ENCODE results near the gene PDE3A.
"Not testable (repeated sequence)": the region's sequence is repeated elsewhere in the genome, so short reads cannot be mapped to it uniquely, and the experiment has no call there.

Gene PDE3A

DNA sequence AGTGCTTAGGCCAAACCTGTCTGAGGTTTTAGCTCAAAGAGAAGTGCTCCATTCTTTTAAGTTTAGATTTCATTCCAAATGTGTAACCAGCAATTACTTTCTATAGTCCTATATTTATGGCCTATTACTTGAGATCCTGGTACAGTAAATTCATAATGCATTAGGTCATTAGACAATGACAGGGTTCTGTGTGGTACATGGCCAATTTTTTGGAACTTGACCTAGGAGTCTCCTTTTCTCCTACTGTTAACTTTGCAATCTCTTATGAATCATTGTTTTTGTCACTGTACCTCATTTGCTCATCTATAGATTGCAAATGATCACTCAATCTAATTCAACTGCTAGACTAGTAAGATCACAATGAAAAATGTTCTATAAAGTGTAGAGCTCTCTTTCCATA is 136.7 kb downstream of the PDE3A start:
- no peak for DNase-seq

DNA sequence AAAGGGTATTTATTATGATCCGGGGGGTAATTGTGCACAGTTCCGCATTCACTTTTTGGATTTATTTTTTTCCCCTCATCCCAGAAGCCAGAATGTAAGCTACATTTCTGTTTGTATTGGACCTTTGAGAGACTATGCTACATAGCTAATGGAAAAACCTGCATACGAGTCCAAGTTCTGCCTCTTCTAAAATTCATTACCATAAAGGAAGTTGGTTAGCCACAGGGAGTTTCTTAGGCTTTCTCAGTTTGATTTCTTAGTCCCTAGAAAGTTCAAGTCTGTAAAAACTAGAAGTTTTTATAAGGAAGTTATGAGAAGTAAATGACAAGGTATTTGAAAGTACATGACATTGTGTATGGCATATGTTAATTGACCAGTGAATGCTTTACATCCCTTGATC is 138.7 kb downstream of the PDE3A start:
- no peak for DNase-seq

DNA sequence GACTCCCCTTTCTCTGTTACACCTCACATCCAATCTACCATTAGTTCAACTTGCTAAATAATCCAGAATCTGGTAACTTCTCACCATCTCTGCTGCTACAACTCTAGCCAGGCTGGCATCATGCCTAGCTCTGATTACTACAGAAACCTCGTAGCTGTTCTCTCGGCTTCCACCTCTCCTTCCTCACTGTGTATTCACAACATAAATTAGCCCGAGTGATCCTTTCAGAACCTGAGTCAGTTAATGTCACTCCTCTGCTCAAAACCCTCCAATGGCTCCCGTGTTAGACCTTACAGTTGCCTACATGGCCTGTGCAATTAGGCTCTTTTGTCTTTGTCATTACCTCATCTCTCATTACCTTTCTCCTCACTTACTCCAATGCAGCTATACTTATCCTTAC is 139.4 kb downstream of the PDE3A start:
- DNase-seq: no peak

DNA sequence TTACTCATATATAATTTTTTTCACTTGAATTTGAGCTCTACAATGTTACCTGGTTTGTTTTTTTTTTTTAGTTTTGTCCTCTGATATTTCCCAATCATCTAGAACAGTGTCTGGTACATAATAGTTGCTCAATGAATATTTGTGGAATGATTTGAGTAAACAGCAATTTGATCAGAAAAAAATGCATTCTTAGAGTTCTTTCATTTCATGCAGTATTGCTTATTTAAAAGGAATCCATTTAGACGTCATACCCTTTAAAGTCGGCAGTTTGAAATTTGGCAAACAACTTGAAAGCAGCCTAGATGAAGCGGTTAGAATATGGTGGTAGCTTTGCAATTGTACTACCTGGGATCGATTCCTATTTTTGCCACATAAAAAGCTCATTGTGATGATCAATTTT is 140.0 kb downstream of the PDE3A start:
- no peak for DNase-seq

DNA sequence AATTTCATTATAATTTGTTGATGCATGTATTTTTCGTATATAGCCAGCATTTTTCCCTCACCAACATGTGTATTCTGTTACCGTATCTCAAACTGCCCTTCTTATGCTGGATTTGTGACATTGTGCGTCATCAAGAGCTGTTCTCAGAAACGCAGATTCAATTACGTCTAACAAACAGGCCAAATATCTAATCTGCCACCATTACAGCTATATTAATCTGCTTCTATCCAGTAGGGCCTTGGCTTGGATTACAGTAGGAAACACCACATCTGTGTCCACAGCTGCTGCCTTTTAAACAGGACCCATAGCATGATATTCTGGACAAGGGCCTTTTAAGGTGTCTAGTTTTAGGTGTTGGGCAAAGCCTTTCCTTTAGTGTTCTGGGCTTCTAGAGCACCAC is 140.6 kb downstream of the PDE3A start:
- DNase-seq: no peak

DNA sequence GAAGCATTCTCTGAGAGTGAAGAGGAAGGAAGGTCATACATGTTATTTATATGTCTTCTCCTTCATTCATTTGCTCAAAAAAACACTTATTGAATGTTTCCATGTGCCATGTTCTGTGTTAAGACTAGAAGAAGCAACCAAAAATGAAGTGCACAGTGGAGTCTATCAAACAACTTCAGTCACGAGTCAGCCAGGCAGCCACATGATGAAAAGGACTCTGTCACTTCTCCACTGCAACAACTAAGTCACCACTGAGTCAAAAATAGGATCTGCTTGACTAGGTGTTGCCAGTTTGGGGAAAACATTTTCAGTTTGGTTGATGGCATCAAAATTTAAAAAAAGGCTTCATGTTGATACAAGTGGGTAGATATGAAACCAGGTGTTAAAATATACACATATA is 142.5 kb downstream of the PDE3A start:
- no peak for DNase-seq

DNA sequence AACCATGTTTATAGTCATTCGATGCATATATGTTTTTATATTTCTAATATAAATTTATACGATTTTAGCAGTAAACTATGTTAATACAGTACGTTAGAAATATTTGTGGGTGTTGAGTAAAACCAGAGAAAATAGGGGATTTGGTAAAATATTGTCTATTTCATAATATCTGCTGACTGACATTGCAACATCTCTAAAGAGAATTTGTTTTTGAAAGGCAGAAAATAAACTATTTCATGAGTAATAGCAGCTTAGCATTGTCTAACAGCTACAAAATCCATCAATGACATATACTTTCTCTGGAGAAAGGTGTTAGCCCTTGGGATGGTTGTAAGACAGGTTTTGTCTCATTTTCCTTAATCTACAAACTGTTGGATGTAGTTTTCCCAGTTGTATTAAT is 144.9 kb downstream of the PDE3A start:
- no peak for DNase-seq

DNA sequence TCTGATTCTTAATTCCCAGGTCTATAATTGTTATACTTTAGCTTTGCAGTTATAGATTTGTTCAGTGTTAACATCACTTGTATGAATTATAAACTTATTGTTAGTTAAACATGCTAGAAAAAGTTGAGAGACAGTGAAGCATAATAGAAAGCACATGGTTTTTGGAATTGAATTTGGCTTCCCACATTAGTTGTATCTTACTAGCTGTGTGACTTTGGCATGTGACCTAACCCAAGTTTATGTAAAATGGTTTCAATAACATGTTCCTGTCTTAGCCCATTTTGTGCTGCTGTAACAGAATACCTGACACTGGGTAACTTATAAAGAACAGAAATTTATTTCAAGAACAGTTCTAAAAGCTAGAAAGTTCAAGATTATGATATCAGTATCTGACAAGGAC is 146.3 kb downstream of the PDE3A start:
- DNase-seq: no peak

- DNase-seq: no peak
Observed at GRCh38 chr12:20520532-20520931, 152.2 kb downstream of the PDE3A start.

- DNase-seq: no peak
Observed at GRCh38 chr12:20523658-20524057, 155.3 kb downstream of the PDE3A start.

GRCh38 chr12:20524113-20524512 is 155.8 kb downstream of the PDE3A start:
- DNase-seq: no peak

DNA sequence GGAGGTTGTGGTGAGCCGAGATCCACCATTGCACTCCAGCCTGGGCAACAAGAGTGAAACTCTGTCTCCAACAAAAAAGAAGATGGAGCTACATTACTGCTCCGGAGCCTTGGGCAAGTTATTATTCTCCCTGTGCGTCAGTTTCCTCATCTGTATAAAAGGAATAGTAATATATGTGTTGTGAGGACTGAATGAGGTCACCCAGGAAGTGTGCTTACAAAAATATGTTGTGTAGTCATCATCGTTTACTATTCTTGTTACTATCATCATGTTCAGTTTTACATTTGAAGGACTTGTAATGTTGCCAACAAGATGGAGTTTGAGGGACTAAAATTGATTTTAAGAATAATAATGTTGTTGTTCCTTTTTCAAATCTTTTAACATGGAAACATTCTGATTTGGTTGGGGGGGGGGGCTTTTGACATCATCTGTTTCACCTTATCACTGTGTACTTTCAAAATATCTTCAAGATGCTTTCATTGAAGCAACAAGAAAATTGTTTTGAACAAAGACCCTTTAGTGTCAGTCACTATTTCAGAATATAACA is 156.8 kb downstream of the PDE3A start:
- no peak for DNase-seq

GRCh38 chr12:20527417-20528163 is 159.3 kb downstream of the PDE3A start:
- DNase-seq: no peak

DNA sequence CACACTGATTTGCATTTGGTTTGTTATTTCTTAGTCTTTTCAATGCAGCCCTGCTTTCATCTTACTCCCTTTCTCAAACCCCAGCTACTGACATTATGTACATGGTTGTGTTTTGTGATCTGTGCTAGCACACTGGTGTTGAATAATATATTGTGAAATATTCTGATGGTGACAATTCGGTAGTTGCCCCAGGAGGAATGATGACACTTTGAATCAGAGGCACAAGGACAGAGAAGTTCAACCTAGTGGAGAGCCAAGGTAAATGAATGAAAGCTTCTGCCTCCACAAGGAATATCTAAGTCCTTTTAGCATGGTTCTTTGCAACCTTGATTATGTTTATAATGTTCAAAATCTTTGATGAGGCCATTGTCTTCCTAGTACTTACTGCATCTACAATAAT is 159.9 kb downstream of the PDE3A start:
- no peak for DNase-seq

- no peak for DNase-seq
Observed at GRCh38 chr12:20546267-20546666, 177.9 kb downstream of the PDE3A start.

DNA sequence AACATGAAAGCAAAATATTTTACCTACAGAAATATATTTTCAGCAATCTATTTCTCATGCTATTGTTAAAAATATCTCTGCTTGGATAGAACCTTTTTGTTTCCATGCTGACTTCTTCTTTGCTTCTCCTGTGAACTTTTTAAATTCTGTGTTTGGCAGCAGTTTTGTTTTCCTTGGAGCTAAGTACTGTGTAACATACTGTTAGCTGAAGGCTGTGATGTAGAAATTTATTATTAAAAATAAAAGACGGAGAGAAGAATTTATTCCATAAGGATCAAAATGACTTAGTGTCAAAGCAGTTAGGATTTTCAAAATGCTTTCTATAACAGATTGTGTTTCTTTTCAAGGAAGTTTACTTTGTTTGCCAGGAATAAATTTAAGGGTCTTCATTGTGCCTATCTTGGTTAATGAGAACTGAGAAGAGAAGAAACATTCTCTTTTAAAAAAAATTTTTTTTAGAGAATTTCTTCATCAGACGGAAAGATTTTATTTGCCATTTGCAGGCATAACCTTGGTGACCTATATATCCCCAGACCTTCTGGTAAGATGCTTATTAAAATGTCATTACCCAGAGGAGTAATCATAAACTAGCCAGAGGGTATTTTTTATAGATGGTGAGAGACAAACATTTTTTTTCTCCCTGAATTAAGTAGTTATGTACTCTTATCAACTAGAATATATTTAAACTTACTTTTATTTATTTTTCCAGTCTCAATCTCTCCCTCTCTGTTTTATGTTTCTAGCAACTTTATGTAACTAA is 179.7 kb downstream of the PDE3A start:
- DNase-seq: no peak

GRCh38 chr12:20548611-20549010 is 180.3 kb downstream of the PDE3A start:
- no peak for DNase-seq

DNA sequence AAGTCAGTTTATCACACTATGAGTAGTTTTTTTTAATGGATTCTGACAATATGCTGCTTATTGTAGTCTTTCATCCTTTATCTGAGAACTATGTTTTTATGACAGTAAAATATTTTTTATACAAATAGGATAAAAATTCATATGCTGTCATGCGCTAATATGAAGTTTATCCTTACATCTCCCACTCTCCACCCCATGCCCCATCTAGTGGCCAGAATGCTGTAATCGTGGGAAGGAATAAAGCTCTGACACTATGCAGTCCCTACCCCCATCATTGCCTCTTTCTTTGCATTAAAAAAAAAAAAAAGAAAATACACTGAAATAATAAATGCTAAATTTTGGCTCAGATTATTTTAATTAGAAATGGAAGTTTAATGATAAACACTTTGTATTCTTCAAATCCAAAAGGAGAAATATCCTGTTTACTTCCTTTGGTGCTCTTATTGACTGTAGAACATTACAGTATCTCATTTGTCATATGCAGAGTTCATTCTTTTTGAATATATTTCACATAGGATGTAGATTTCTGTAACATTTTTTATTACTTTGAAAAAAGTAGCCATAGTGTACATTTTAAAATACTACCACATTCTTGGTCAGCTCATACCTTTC is 180.9 kb downstream of the PDE3A start:
- DNase-seq: no peak

DNA sequence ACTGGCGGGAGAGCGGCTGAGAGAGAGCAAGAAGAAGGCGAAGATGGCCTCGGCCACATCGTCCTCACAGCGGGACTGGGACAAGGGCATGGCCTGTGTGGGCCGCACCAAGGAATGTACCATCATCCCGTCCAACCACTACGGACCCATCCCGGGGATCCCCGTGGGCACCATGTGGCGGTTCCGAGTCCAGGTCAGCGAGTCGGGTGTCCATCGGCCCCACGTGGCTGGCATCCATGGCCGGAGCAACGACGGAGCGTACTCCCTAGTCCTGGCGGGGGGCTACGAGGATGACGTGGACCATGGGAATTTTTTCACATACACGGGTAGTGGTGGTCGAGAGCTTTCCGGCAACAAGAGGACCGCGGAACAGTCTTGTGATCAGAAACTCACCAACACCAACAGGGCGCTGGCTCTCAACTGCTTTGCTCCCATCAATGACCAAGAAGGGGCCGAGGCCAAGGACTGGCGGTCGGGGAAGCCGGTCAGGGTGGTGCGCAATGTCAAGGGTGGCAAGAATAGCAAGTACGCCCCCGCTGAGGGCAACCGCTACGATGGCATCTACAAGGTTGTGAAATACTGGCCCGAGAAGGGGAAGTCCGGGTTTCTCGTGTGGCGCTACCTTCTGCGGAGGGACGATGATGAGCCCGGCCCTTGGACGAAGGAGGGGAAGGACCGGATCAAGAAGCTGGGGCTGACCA is 183.6 kb downstream of the PDE3A start:
- not testable (repeated sequence) for DNase-seq

GRCh38 chr12:20552586-20552985 is 184.2 kb downstream of the PDE3A start:
- DNase-seq: not testable (repeated sequence)

GRCh38 chr12:20555015-20555414 is 186.7 kb downstream of the PDE3A start:
- DNase-seq: no peak

DNA sequence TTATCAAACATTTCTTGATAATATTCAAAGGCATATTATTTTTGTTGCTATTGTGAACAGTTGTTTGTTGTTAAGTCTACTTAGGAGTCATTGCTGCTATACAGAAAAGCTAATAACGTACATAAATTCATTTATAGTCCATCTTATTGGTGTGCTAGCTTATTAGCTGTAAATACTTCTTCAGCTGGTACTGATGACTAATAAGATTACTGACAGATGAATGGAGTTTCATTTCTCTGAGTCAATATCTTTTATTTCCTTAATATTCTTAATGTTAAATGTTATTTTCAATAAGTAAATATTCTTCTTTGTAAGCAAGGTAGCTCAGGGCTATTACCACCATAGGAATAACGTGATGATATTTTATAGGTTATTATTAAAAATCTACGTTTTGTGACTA is 187.4 kb downstream of the PDE3A start:
- DNase-seq: no peak

DNA sequence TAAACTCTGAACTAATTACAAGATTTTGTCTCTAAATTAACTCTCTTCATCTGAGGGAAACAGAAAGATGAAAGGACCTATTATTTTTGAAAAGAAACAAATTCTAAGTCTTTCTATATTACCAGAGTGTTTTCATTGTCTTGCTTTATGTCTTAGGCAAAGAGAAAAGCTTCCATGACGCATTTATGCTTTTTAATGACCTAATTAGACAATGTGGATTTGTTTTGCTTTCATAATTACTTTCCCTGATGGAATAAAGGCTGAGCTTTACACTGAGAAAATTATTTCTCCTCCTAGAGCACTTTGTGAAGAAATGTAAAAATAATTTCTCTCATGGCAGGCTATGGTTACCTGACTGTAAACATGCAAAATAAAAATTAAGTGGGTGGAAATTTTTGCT is 188.8 kb downstream of the PDE3A start:
- no peak for DNase-seq

Measured in CD4-positive, alpha-beta T cell treated with Interleukin-1 beta for 1 hour (primary cell).